ENCODE data around the gene CFAP299. TPM values are rescaled to one million over a fixed set of nuclear protein-coding genes. Genes with fewer than 3 reads are reported as not detected.

The CFAP299 gene
- total and polyA plus RNA-seq, 9 of the 15 experiments (the other 6 are each of a cell fraction or from before 2014, with no cell fraction given), result 0.09 to 3.0 (median 0.76) TPM

- TF ChIP-seq ARID4B (CRISPR knock-in tag; IDR thresholded peaks at IDR 0.05) (peak; percentile 100), ZNF696 (CRISPR knock-in tag; conservative IDR thresholded peaks at IDR 0.05) (no peak), PHTF2 (CRISPR knock-in tag; IDR thresholded peaks at IDR 0.05) (no peak), KLF10 (CRISPR knock-in tag; IDR thresholded peaks at IDR 0.05) (no peak), FOXK2 (conservative IDR thresholded peaks at IDR 0.05 in 1 of 2, IDR thresholded peaks at IDR 0.05 in 1 of 2; ENCODE audit: low read depth in 2 of 2) (0 out of 4 replicates have a peak, but pooled peaks of 1 of the 2 experiments have one; percentile 9), NEUROD1 (IDR thresholded peaks at IDR 0.05; ENCODE audit: borderline replicate concordance, low read depth, low read length, partially characterized antibody) (no peak), ERF (CRISPR knock-in tag; IDR thresholded peaks at IDR 0.05) (no peak), NR0B1 (IDR thresholded peaks at IDR 0.05; ENCODE audit: partially characterized antibody) (no peak), RFX7 (CRISPR knock-in tag; IDR thresholded peaks at IDR 0.05) (no peak), NFRKB (IDR thresholded peaks at IDR 0.05; ENCODE audit: low read depth) (no peak), PYGO2 (tag; IDR thresholded peaks at IDR 0.05) (no peak), XRCC3 (IDR thresholded peaks at IDR 0.05) (no peak), NBN (IDR thresholded peaks at IDR 0.05; ENCODE audit: low read depth) (no peak), ZKSCAN1 (IDR thresholded peaks at IDR 0.05; ENCODE audit: low read depth, low read length) (peak; percentile 45; the same call in 1 of the 2 replicates), ZNF277 (CRISPR knock-in tag; IDR thresholded peaks at IDR 0.05; ENCODE audit: borderline replicate concordance) (no peak), FIP1L1 (IDR thresholded peaks at IDR 0.05; ENCODE audit: low read depth, low read length, poor library complexity, severe bottlenecking) (no peak), MTA2 (IDR thresholded peaks at IDR 0.05; ENCODE audit: low read depth) (no peak), MNT (conservative IDR thresholded peaks at IDR 0.05) (peak; percentile 85 to 97), TGIF2 (CRISPR knock-in tag; IDR thresholded peaks at IDR 0.05) (peak; percentile 79; the same call in 1 of the 2 replicates)
Observed at GRCh38 chr4:80335554-80336358, at the start of gene CFAP299 (continued).

Measured in K562 (cell line).